ENCODE measurements around the gene LARP4B. TPM values are rescaled to one million over a fixed set of nuclear protein-coding genes. Genes with fewer than 3 reads are reported as not detected.
A peak's percentile ranks its signal among the peaks of the same experiment; 100 is the strongest.

Gene LARP4B
- total and polyA plus RNA-seq, 2 of the 13 experiments (the other 11 are each of a cell fraction or from before 2014, with no cell fraction given), result 19.5 to 30.2 TPM

DNA sequence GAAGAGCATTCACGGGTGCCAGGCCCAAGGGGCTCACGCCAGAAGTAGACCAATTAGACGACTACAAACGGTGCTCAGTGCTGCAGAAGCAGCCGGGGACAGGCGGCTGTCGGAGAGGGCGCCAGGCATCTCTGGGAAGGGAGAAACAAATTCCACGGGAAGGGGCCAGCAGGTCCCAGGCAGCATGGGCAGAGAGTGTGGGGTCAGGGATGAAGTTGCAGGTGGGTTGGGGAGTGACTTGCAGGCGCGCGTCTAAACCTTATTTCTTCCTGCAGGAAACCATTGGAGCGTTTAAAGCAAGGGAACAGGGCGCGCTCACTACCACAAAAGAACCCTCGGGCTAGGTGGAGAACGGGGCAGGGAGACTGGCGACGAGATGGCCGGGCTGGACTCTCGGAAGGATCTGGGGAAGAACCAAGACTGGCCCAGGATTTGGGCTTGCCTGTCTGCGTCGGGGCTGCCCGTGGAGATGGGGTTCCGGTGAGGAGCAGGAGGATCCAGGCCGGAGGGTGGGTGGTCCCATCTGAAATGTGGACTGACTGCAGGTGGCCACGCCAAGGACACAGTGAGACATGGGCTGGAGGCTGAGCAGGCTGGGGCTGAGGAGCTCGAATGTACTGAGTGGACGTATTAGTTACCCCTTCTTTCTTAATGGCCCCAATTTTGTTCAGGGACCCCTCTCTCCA, 125.7 kb downstream of the LARP4B start:
- H2AFZ ChIP-seq (ENCODE audit: low read length), result no peak overlapping the region
- in situ Hi-C loops (cut with HindIII; ENCODE audit: extremely low pct_ligation_motif_present, low pct_unique_long_range_greater_than_20kb), result no loop called here
- no peaks in the 10 kb centered on the region for H3K27me3 ChIP-seq (ENCODE audit: control insufficient read depth in 1 of 2, insufficient read depth in 2 of 2, low read length in 2 of 2)
- no peak for DNase-seq (ENCODE audit: low spot score)
- TF ChIP-seq AGO2 (optimal IDR thresholded peaks at IDR 0.05; ENCODE audit: low read depth, low read length), result peak; percentile 31
- no peak for TF ChIP-seq ZFP90 (CRISPR knock-in tag; IDR thresholded peaks at IDR 0.05; ENCODE audit: borderline replicate concordance)
- peaks cover 1 to 33% of the 10 kb centered on the region in 2 experiments; a peak in 4 of 5 replicates for H3K36me3 ChIP-seq (replicated peaks in 1 of 2; ENCODE audit: control insufficient read depth in 1 of 2, insufficient read depth in 2 of 2, low read length in 2 of 2)
- no peaks in the 10 kb centered on the region for H3K79me2 ChIP-seq (ENCODE audit: insufficient read depth, low read length)
- no TSS peak for BruUV-seq (replicated peaks)
- no peak for FAIRE-seq
- no peak overlapping the region for H3K4me3 ChIP-seq (replicated peaks in 1 of 3; ENCODE audit: insufficient read depth in 1 of 3, low read depth in 2 of 3, low read length in 3 of 3)
- no peak overlapping the region for H3K9ac ChIP-seq (ENCODE audit: insufficient read depth, low read depth, low read length)
- no peaks in the 10 kb centered on the region for H3K9me3 ChIP-seq (ENCODE audit: low read length)
- no peaks in the 10 kb centered on the region for H4K20me1 ChIP-seq (ENCODE audit: insufficient read depth, low read length)
- no peak overlapping the region for H3K27ac ChIP-seq (ENCODE audit: extremely low read length, insufficient read depth, low read length)
- 95% methylated on average over 29 of the region's 29 CpGs for WGBS (ENCODE audit: low lambda C conversion rate)
- ATAC-seq, result no peak
- ChIA-PET POLR2A (no interaction called here), CTCF (ENCODE audit: low intra/inter-chr PET ratio, low total read pairs) (no interaction called here)
- intact Hi-C loops (cut with micrococcal nuclease; ENCODE audit: unreplicated experiment), result no loop called here
- no peaks in the 10 kb centered on the region for H3K4me1 ChIP-seq (ENCODE audit: insufficient read depth, low read length)
- H3K4me2 ChIP-seq (ENCODE audit: low read depth, low read length), result no peak overlapping the region

GRCh38 chr10:804787-805619, 126.5 kb downstream of the LARP4B start:
- Histone ChIP-seq H3K9ac (ENCODE audit: insufficient read depth, low read depth, low read length) (no peak overlapping the region), H4K20me1 (ENCODE audit: insufficient read depth, low read length) (no peaks in the 10 kb centered on the region), H3K4me3 (replicated peaks in 1 of 3; ENCODE audit: insufficient read depth in 1 of 3, low read depth in 2 of 3, low read length in 3 of 3) (no peak overlapping the region), H3K27me3 (ENCODE audit: control insufficient read depth in 1 of 2, insufficient read depth in 2 of 2, low read length in 2 of 2) (no peaks in the 10 kb centered on the region), H3K27ac (ENCODE audit: extremely low read length, insufficient read depth, low read length) (no peak overlapping the region), H3K4me2 (ENCODE audit: low read depth, low read length) (no peak overlapping the region), H3K79me2 (ENCODE audit: insufficient read depth, low read length) (no peaks in the 10 kb centered on the region), H3K36me3 (replicated peaks in 1 of 2; ENCODE audit: control insufficient read depth in 1 of 2, insufficient read depth in 2 of 2, low read length in 2 of 2) (peaks cover 0 to 28% of the 10 kb centered on the region in 2 experiments; a peak in 4 of 5 replicates), H3K4me1 (ENCODE audit: insufficient read depth, low read length) (no peaks in the 10 kb centered on the region), H3K9me3 (ENCODE audit: low read length) (no peaks in the 10 kb centered on the region), H2AFZ (ENCODE audit: low read length) (no peak overlapping the region)
- WGBS (ENCODE audit: low lambda C conversion rate), result 96% methylated on average over 51 of the region's 53 CpGs
- peak; percentile 4; the same call in 1 of the 3 replicates for ATAC-seq
- in situ Hi-C loops (cut with HindIII; ENCODE audit: extremely low pct_ligation_motif_present, low pct_unique_long_range_greater_than_20kb), result no loop called here
- BruUV-seq (replicated peaks), result no TSS peak
- intact Hi-C loops (cut with micrococcal nuclease; ENCODE audit: unreplicated experiment), result no loop called here
- no peak for FAIRE-seq
- DNase-seq (ENCODE audit: low spot score), result no peak
- ChIA-PET POLR2A (no interaction called here), CTCF (ENCODE audit: low intra/inter-chr PET ratio, low total read pairs) (no interaction called here)
- TF ChIP-seq AGO2 (optimal IDR thresholded peaks at IDR 0.05; ENCODE audit: low read depth, low read length) (peak; percentile 21), HOXA5 (CRISPR knock-in tag; IDR thresholded peaks at IDR 0.05) (no peak), ZBTB46 (CRISPR knock-in tag; IDR thresholded peaks at IDR 0.05; ENCODE audit: borderline replicate concordance) (no peak), FOXO1 (CRISPR knock-in tag; IDR thresholded peaks at IDR 0.05) (no peak), MED1 (CRISPR knock-in tag; IDR thresholded peaks at IDR 0.05) (no peak), HMGA1 (CRISPR knock-in tag; conservative IDR thresholded peaks at IDR 0.05) (no peak), YEATS4 (CRISPR knock-in tag; IDR thresholded peaks at IDR 0.05; ENCODE audit: borderline replicate concordance) (no peak), DMTF1 (CRISPR knock-in tag; IDR thresholded peaks at IDR 0.05) (no peak), EZH2 (conservative IDR thresholded peaks at IDR 0.05; ENCODE audit: low read depth, low read length) (no peak), DNMT3B (CRISPR knock-in tag; conservative IDR thresholded peaks at IDR 0.05) (no peak), YEATS2 (CRISPR knock-in tag; IDR thresholded peaks at IDR 0.05; ENCODE audit: borderline replicate concordance) (no peak), NR2C2 (CRISPR knock-in tag; IDR thresholded peaks at IDR 0.05; ENCODE audit: borderline replicate concordance) (no peak)
